NB4 (cell line): ENCODE measurements around the gene CDYL.

Experiments
- DNase-seq: peaks from one replicate; pipeline ENCODE4 v3.0.0; 2010; ENCODE audit warnings: low read depth
- H3K4me3 ChIP-seq: one replicate; pipeline ENCODE4 v1.5.1; 2011; ENCODE audit warnings: mild to moderate bottlenecking, low read depth, low read length, moderate library complexity
- CTCF ChIP-seq: IDR thresholded peaks from one replicate; pipeline ENCODE4 v1.5.1; 2012; ENCODE audit warnings: low read depth, low read length
- MYC ChIP-seq: IDR thresholded peaks from 2 replicates; pipeline ENCODE4 v1.6.1; 2011; ENCODE audit warnings: low read depth, low read length
- POLR2A ChIP-seq: IDR thresholded peaks from 2 replicates; pipeline ENCODE4 v1.6.1; 2011; ENCODE audit warnings: mild to moderate bottlenecking; ENCODE audit not compliant: insufficient read length; ENCODE audit errors: extremely low read depth
- TF ChIP-seq, protein P1 (sequence below): IDR thresholded peaks from 2 replicates; pipeline ENCODE4 v1.6.1; 2011; ENCODE audit warnings: low read depth, low read length

CDYL gene

GRCh38 chr6:4852938-4853337 is 76.7 kb downstream of the CDYL start:
- no peak overlapping the region for H3K4me3 ChIP-seq
- TF ChIP-seq, protein P1, sequence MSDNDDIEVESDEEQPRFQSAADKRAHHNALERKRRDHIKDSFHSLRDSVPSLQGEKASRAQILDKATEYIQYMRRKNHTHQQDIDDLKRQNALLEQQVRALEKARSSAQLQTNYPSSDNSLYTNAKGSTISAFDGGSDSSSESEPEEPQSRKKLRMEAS, result no peak
- TF ChIP-seq POLR2A (no peak), CTCF (no peak), MYC (no peak)
- no peak for DNase-seq

GRCh38 chr6:4853349-4853748 is 77.1 kb downstream of the CDYL start:
- H3K4me3 ChIP-seq, result no peak overlapping the region
- no peak for DNase-seq
- TF ChIP-seq, protein P1, result no peak
- TF ChIP-seq CTCF (no peak), POLR2A (no peak), MYC (no peak)

- peak; percentile 27 for DNase-seq
- no peak overlapping the region for H3K4me3 ChIP-seq
- TF ChIP-seq CTCF (no peak), MYC (no peak), POLR2A (no peak)
- TF ChIP-seq, protein P1, result no peak
Observed at GRCh38 chr6:4853782-4854511, 77.7 kb downstream of the CDYL start.

- no peak for DNase-seq
- TF ChIP-seq CTCF, result peak; percentile 9
- no peak for TF ChIP-seq MYC
- H3K4me3 ChIP-seq, result no peak overlapping the region
Observed at GRCh38 chr6:4856785-4857184, 80.6 kb downstream of the CDYL start.

DNA sequence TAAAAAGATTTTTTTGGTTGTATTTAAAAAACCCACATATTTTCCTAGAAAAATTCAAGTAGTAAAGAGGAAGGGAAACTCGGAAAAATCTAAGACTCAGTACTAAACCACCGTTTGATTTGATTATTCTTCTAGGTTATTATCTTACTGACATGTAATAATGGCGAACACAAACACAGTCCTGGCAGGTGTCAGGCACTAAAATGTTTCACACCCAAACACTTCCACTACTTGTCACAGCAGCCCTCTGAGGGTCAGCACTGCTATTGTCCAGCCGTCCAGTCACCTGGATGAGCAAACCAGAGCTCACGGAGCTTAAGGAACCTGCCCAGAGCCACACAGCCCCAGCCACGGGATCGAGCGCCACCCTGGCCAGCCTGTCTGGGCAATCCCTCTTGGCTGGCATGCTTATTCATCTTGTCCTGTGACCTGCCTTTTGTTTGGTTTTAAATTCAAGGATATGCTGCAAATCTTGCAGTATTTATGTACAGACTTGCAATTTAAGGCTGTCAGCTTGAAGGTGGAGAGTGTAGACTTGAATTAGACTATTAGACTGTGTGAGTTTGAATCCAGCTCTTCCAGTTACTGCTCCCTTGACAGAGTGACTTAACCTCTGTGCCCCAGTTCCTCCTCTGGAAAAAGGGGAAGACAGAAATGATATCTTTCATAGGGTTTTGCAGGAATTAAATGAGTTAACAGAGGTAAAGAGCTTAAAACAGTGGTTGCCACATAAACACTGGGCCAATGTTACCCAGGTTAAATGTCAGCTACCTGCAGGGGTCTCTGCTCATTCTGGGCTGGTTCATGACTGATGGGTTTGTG is 82.2 kb downstream of the CDYL start:
- DNase-seq, result peak; percentile 21
- no peak overlapping the region for H3K4me3 ChIP-seq
- TF ChIP-seq, protein P1, result no peak
- no peak for TF ChIP-seq CTCF
- no peak for TF ChIP-seq MYC
- no peak for TF ChIP-seq POLR2A
